ENCODE data around the gene OXSM.

Gene OXSM

GRCh38 chr3:25781758-25782594 is 7.9 kb upstream of the OXSM start:
- Histone ChIP-seq H3K4me1 (ENCODE audit: insufficient read depth, low read length) (peaks cover 19% of the 10 kb centered on the region), H3K36me3 (ENCODE audit: insufficient read depth, low read length) (peaks cover 7% of the 10 kb centered on the region), H3K27me3 (ENCODE audit: control insufficient read depth in 1 of 2, insufficient read depth in 2 of 2, low read length in 2 of 2) (no peaks in the 10 kb centered on the region), H3K9me3 (ENCODE audit: low read length) (no peaks in the 10 kb centered on the region), H3K9ac (ENCODE audit: low read length) (peak overlapping the region; percentile 65), H3K4me3 (ENCODE audit: low read depth in 1 of 2, low read length in 2 of 2) (peak overlapping the region; percentile 78 to 89), H3K27ac (ENCODE audit: low read depth, low read length) (no peak overlapping the region)

- Histone ChIP-seq H3K9ac (ENCODE audit: low read length) (peak overlapping the region; percentile 65), H3K36me3 (ENCODE audit: insufficient read depth, low read length) (peaks cover 4% of the 10 kb centered on the region), H3K4me3 (ENCODE audit: low read depth in 1 of 2, low read length in 2 of 2) (peak overlapping the region; percentile 78 to 89), H3K27me3 (ENCODE audit: control insufficient read depth in 1 of 2, insufficient read depth in 2 of 2, low read length in 2 of 2) (no peaks in the 10 kb centered on the region), H3K27ac (ENCODE audit: low read depth, low read length) (peak overlapping the region; percentile 91), H3K4me1 (ENCODE audit: insufficient read depth, low read length) (peaks cover 19% of the 10 kb centered on the region), H3K9me3 (ENCODE audit: low read length) (no peaks in the 10 kb centered on the region)
Measured at GRCh38 chr3:25782636-25782937, 7.3 kb upstream of the OXSM start.

- Histone ChIP-seq H3K9me3 (ENCODE audit: low read length) (no peaks in the 10 kb centered on the region), H3K4me1 (ENCODE audit: insufficient read depth, low read length) (peaks cover 19% of the 10 kb centered on the region), H3K4me3 (ENCODE audit: low read depth in 1 of 2, low read length in 2 of 2) (peak within 1 kb of the TSS; percentile 78 to 89), H3K27ac (ENCODE audit: low read depth, low read length) (peak within 1 kb of the TSS; percentile 91), H3K36me3 (ENCODE audit: insufficient read depth, low read length) (no peaks in the 10 kb centered on the region), H3K9ac (ENCODE audit: low read length) (peak within 1 kb of the TSS; percentile 65), H3K27me3 (ENCODE audit: control insufficient read depth in 1 of 2, insufficient read depth in 2 of 2, low read length in 2 of 2) (no peaks in the 10 kb centered on the region)
Measured at GRCh38 chr3:25782938-25783660, 6.8 kb upstream of the OXSM start, which contains the start of gene NGLY1. TSS of gene NGLY1 (minus strand) at chr3:25783443. CDS start at chr3:25783390, 53 bp downstream.

GRCh38 chr3:25783661-25784512 is 6.0 kb upstream of the OXSM start:
- Histone ChIP-seq H3K27ac (ENCODE audit: low read depth, low read length) (peak overlapping the region; percentile 70), H3K4me3 (ENCODE audit: low read depth in 1 of 2, low read length in 2 of 2) (peak overlapping the region; percentile 58 to 69), H3K9me3 (ENCODE audit: low read length) (no peaks in the 10 kb centered on the region), H3K36me3 (ENCODE audit: insufficient read depth, low read length) (no peaks in the 10 kb centered on the region), H3K9ac (ENCODE audit: low read length) (peak overlapping the region; percentile 59), H3K27me3 (ENCODE audit: control insufficient read depth in 1 of 2, insufficient read depth in 2 of 2, low read length in 2 of 2) (no peaks in the 10 kb centered on the region), H3K4me1 (ENCODE audit: insufficient read depth, low read length) (peaks cover 22% of the 10 kb centered on the region)

- Histone ChIP-seq H3K27ac (ENCODE audit: low read depth, low read length) (no peak overlapping the region), H3K4me1 (ENCODE audit: insufficient read depth, low read length) (peaks cover 27% of the 10 kb centered on the region), H3K9ac (ENCODE audit: low read length) (no peak overlapping the region), H3K36me3 (ENCODE audit: insufficient read depth, low read length) (no peaks in the 10 kb centered on the region), H3K9me3 (ENCODE audit: low read length) (no peaks in the 10 kb centered on the region), H3K27me3 (ENCODE audit: control insufficient read depth in 1 of 2, insufficient read depth in 2 of 2, low read length in 2 of 2) (no peaks in the 10 kb centered on the region), H3K4me3 (ENCODE audit: low read depth in 1 of 2, low read length in 2 of 2) (no peak overlapping the region)
Measured at GRCh38 chr3:25784971-25785370, 4.9 kb upstream of the OXSM start.

GRCh38 chr3:25785826-25786225 is 4.1 kb upstream of the OXSM start:
- Histone ChIP-seq H3K27me3 (ENCODE audit: control insufficient read depth in 1 of 2, insufficient read depth in 2 of 2, low read length in 2 of 2) (no peaks in the 10 kb centered on the region), H3K36me3 (ENCODE audit: insufficient read depth, low read length) (no peaks in the 10 kb centered on the region), H3K9me3 (ENCODE audit: low read length) (no peaks in the 10 kb centered on the region), H3K9ac (ENCODE audit: low read length) (no peak overlapping the region), H3K27ac (ENCODE audit: low read depth, low read length) (no peak overlapping the region), H3K4me3 (ENCODE audit: low read depth in 1 of 2, low read length in 2 of 2) (no peak overlapping the region), H3K4me1 (ENCODE audit: insufficient read depth, low read length) (peaks cover 27% of the 10 kb centered on the region)

GRCh38 chr3:25787689-25788088 is 2.2 kb upstream of the OXSM start:
- Histone ChIP-seq H3K27me3 (ENCODE audit: control insufficient read depth in 1 of 2, insufficient read depth in 2 of 2, low read length in 2 of 2) (no peaks in the 10 kb centered on the region), H3K9me3 (ENCODE audit: low read length) (no peaks in the 10 kb centered on the region), H3K9ac (ENCODE audit: low read length) (no peak overlapping the region), H3K27ac (ENCODE audit: low read depth, low read length) (no peak overlapping the region), H3K4me1 (ENCODE audit: insufficient read depth, low read length) (peaks cover 13% of the 10 kb centered on the region), H3K36me3 (ENCODE audit: insufficient read depth, low read length) (no peaks in the 10 kb centered on the region), H3K4me3 (ENCODE audit: low read depth in 1 of 2, low read length in 2 of 2) (no peak overlapping the region)

- H3K9me3 ChIP-seq (ENCODE audit: low read length) = no peaks in the 10 kb centered on the region
- H3K4me1 ChIP-seq (ENCODE audit: insufficient read depth, low read length) = peaks cover 9% of the 10 kb centered on the region
- peak overlapping the region; percentile 83 for H3K9ac ChIP-seq (ENCODE audit: low read length)
- H3K27me3 ChIP-seq (ENCODE audit: control insufficient read depth in 1 of 2, insufficient read depth in 2 of 2, low read length in 2 of 2) = no peaks in the 10 kb centered on the region
- H3K27ac ChIP-seq (ENCODE audit: low read depth, low read length) = peak overlapping the region; percentile 70
- H3K4me3 ChIP-seq (ENCODE audit: low read depth in 1 of 2, low read length in 2 of 2) = peak overlapping the region; percentile 55 to 92
- peaks cover 3% of the 10 kb centered on the region for H3K36me3 ChIP-seq (ENCODE audit: insufficient read depth, low read length)
Measured at GRCh38 chr3:25789209-25789595, 688 bp upstream of the OXSM start.

- Histone ChIP-seq H3K27me3 (ENCODE audit: control insufficient read depth in 1 of 2, insufficient read depth in 2 of 2, low read length in 2 of 2) (no peaks in the 10 kb centered on the region), H3K4me1 (ENCODE audit: insufficient read depth, low read length) (no peaks in the 10 kb centered on the region), H3K9me3 (ENCODE audit: low read length) (no peaks in the 10 kb centered on the region), H3K4me3 (ENCODE audit: low read depth in 1 of 2, low read length in 2 of 2) (no peak overlapping the region), H3K36me3 (ENCODE audit: insufficient read depth, low read length) (no peaks in the 10 kb centered on the region), H3K9ac (ENCODE audit: low read length) (no peak overlapping the region), H3K27ac (ENCODE audit: low read depth, low read length) (no peak overlapping the region)
Measured at GRCh38 chr3:25801786-25802185, 11.9 kb downstream of the OXSM start.

GRCh38 chr3:25803833-25804232 is 13.9 kb downstream of the OXSM start:
- Histone ChIP-seq H3K36me3 (ENCODE audit: insufficient read depth, low read length) (no peaks in the 10 kb centered on the region), H3K4me3 (ENCODE audit: low read depth in 1 of 2, low read length in 2 of 2) (no peak overlapping the region), H3K27me3 (ENCODE audit: control insufficient read depth in 1 of 2, insufficient read depth in 2 of 2, low read length in 2 of 2) (no peaks in the 10 kb centered on the region), H3K9me3 (ENCODE audit: low read length) (no peaks in the 10 kb centered on the region), H3K9ac (ENCODE audit: low read length) (no peak overlapping the region), H3K27ac (ENCODE audit: low read depth, low read length) (no peak overlapping the region), H3K4me1 (ENCODE audit: insufficient read depth, low read length) (no peaks in the 10 kb centered on the region)

- H3K4me1 ChIP-seq (ENCODE audit: insufficient read depth, low read length) = no peaks in the 10 kb centered on the region
- no peaks in the 10 kb centered on the region for H3K36me3 ChIP-seq (ENCODE audit: insufficient read depth, low read length)
- no peak overlapping the region for H3K4me3 ChIP-seq (ENCODE audit: low read depth in 1 of 2, low read length in 2 of 2)
- H3K9ac ChIP-seq (ENCODE audit: low read length) = no peak overlapping the region
- H3K27me3 ChIP-seq (ENCODE audit: control insufficient read depth in 1 of 2, insufficient read depth in 2 of 2, low read length in 2 of 2) = no peaks in the 10 kb centered on the region
- no peak overlapping the region for H3K27ac ChIP-seq (ENCODE audit: low read depth, low read length)
- no peaks in the 10 kb centered on the region for H3K9me3 ChIP-seq (ENCODE audit: low read length)
Measured at GRCh38 chr3:25804676-25805075, 14.8 kb downstream of the OXSM start.
